Thoracic aorta (tissue), 2 donors: ENCODE data around the gene ATF7IP2. TPM values are rescaled to one million over a fixed set of nuclear protein-coding genes. Genes with fewer than 3 reads are reported as not detected.
"Not testable (repeated sequence)": the region's sequence is repeated elsewhere in the genome, so short reads cannot be mapped to it uniquely, and the experiment has no call there.

Experiments
- ATAC-seq: fragments of 150-250 bp; one replicate; pipeline ENCODE4 v1.8.0; 2017; ENCODE audit warnings: low read depth; ENCODE audit not compliant: insufficient number of reproducible peaks, low FRiP score
- DNase-seq: peaks from one replicate; pipeline ENCODE4 v3.0.0-alpha.2; 2020; ENCODE audit warnings: low spot score
- H3K27ac ChIP-seq, 2 donors: fragments of 200-600 bp; sonication (generic); 1 replicate in 1 of 2; 2 replicates in 1 of 2; pipeline ENCODE4 v1.5.1; 2016; ENCODE audit warnings: mild to moderate bottlenecking in 2 of 2, moderate library complexity in 2 of 2
- H3K27me3 ChIP-seq: fragments of 200-600 bp; sonication (generic); replicated peaks from 2 replicates; pipeline ENCODE4 v1.6.0; 2016; ENCODE audit warnings: mild to moderate bottlenecking; ENCODE audit not compliant: insufficient read depth
- H3K36me3 ChIP-seq: fragments of 200-600 bp; sonication (generic); one replicate; pipeline ENCODE4 v1.5.1; 2016
- H3K4me1 ChIP-seq, 2 donors: fragments of 200-600 bp; sonication (generic); 1 replicate in 1 of 2; 2 replicates in 1 of 2; pipeline versions ENCODE4 v1.5.1 to v1.6.0; 2016; ENCODE audit warnings: low read depth in 2 of 2, mild to moderate bottlenecking in 1 of 2; ENCODE audit not compliant: control insufficient read depth in 1 of 2
- H3K4me3 ChIP-seq: fragments of 200-600 bp; sonication (generic); 2 replicates; pipeline ENCODE4 v1.5.1; 2016; ENCODE audit warnings: mild to moderate bottlenecking
- H3K9me3 ChIP-seq: fragments of 200-600 bp; sonication (generic); 2 replicates; pipeline ENCODE4 v1.5.1; 2016
- total RNA-seq, 2 donors: library from RNA; depleted of rRNA; stranded (reverse); fragments of >200 nt; gene quantifications; one replicate each; pipeline versions ENCODE4 v1.1.0 to v1.2.3, GENCODE V29; 2016
- TF ChIP-seq, protein P1 (sequence below): fragments of 200-600 bp; sonication (generic); IDR thresholded peaks from one replicate; pipeline ENCODE4 v1.5.1; 2019; ENCODE audit warnings: antibody characterized with exemption

Gene ATF7IP2, protein sequence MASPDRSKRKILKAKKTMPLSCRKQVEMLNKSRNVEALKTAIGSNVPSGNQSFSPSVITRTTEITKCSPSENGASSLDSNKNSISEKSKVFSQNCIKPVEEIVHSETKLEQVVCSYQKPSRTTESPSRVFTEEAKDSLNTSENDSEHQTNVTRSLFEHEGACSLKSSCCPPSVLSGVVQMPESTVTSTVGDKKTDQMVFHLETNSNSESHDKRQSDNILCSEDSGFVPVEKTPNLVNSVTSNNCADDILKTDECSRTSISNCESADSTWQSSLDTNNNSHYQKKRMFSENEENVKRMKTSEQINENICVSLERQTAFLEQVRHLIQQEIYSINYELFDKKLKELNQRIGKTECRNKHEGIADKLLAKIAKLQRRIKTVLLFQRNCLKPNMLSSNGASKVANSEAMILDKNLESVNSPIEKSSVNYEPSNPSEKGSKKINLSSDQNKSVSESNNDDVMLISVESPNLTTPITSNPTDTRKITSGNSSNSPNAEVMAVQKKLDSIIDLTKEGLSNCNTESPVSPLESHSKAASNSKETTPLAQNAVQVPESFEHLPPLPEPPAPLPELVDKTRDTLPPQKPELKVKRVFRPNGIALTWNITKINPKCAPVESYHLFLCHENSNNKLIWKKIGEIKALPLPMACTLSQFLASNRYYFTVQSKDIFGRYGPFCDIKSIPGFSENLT
- 10 to 100 TPM in 1 of 2 donors, 1 to 10 TPM in 1; 7.2 to 15.8 TPM for total RNA-seq

DNA sequence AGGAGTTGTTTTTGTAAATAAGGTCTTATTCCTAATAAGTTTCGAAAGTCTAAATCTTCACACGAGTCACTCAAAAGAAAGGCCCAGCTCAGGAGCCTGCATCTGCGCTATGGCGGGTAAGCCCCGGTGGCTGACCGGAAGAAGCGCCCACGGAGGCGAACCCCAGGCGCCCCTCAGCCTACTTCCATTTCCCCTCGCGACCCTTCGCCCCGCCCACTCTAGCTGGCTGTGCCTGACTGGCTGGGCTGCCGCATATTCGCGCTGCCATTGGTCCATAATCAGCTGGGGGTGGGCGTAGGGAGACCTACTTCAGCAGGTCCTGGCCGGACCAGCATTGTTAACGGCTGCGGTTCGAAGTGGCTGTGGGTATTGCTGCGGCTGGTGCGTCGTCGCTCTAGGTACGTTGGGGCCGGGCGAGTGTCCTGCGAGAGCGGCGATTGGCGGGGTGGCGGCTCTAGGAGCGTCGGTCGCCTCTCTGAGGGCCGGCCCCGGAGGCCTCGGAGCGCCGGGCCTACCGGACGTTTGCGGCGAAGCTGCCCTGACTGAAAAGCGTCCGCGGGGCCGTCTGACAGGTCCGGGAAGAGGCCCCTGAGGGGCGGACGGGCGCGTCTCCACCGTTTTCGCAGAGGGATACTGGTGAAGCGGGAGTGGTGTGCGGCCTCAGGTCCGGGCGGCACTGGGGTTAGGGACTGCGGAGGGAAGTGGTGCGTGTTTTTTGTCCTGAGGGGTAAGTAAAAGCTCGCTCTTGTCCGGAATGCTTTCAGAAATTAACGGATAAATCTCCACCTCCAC is at the start of gene ATF7IP2:
Gene ATF7IP2 (plus strand): TSS at position 337 of the 792 bp plus-strand sequence. CDS start 44,560 bp downstream, outside the sequence.
- no peak for ATAC-seq
- H3K27ac ChIP-seq = peak within 1 kb of the TSS; percentile 49 to 58
- TF ChIP-seq, protein P1, sequence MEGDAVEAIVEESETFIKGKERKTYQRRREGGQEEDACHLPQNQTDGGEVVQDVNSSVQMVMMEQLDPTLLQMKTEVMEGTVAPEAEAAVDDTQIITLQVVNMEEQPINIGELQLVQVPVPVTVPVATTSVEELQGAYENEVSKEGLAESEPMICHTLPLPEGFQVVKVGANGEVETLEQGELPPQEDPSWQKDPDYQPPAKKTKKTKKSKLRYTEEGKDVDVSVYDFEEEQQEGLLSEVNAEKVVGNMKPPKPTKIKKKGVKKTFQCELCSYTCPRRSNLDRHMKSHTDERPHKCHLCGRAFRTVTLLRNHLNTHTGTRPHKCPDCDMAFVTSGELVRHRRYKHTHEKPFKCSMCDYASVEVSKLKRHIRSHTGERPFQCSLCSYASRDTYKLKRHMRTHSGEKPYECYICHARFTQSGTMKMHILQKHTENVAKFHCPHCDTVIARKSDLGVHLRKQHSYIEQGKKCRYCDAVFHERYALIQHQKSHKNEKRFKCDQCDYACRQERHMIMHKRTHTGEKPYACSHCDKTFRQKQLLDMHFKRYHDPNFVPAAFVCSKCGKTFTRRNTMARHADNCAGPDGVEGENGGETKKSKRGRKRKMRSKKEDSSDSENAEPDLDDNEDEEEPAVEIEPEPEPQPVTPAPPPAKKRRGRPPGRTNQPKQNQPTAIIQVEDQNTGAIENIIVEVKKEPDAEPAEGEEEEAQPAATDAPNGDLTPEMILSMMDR = no peak

DNA sequence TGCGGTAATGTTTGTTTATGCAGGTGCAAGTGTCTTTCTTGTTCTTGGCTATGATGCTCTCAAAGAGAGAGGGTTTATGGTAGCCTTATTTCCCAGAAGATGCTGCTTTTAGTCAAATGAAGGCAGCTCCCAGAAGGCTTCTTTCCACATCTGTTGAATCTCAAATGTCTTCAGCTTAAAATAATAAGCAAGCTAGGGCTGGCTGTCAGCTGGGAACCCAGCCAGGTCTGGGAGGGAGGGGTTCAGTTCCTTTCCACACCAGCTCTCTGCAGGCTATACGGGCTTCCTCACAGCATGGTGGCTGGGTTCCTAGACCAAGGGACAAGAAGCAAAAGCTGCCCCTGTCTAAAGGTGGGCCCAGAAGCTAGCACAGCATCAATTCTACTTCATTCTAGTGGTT is 47.4 kb upstream of the ATF7IP2 start:
- Histone ChIP-seq H3K9me3 (peaks cover 36% of the 10 kb centered on the region), H3K27ac (no peak overlapping the region)
- TF ChIP-seq, protein P1 = no peak

More for the DNA sequence above, at the start of gene ATF7IP2:
- no peaks in the 10 kb centered on the region for H3K27me3 ChIP-seq
- no peaks in the 10 kb centered on the region for H3K9me3 ChIP-seq
- H3K4me1 ChIP-seq = peaks cover 0 to 12% of the 10 kb centered on the region in 2 donors
- peak; percentile 45 for DNase-seq
- H3K36me3 ChIP-seq = no peaks in the 10 kb centered on the region
- peak within 1 kb of the TSS; percentile 79 for H3K4me3 ChIP-seq

DNA sequence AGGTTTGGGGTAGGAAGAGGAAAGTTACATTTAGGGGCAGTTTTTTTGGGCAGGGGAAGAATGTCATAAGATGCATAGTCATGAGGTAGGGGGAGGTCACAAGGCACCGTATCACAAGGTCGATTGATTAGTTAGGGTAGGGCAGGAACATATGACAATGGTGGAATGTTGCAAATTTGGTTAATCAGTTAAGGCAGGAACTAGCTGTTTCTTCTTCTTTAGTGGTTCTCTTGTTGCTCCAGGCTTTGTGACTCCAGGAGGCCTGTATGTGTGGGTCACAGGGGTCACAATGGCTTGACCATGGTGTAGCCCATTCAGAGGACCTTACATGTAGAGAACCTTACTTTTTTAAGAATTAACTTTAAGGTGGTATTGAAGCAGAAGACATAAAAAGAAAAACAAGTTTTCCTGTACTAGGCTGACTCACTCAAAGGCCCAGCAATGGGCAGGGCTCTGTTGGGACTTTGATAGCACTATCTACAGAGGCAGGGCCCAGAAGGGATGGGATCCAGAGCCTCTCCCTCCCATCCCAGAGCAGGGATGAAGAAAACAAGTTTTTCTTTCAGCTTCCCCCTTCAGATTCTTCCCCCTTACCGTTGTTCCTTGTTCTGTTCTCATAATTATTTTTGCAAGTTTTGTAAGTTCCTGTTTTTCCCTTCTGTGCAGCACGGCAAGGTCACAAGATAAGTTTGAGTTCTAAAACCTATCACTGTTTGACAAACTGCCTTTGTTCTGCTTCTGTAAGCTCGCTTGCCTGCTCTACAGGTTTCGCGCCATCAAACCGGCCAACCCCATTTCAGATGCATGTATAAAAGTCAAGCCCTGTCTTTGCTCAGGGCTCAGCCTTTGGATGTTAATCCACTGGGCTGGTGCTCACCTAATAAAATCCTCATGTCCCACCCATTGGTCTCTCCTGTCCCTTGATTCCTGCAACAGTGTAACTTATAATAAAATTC is 45.8 kb upstream of the ATF7IP2 start:
- DNase-seq = no peak
- ATAC-seq = no peak
- Histone ChIP-seq H3K4me1 (no peaks in the 10 kb centered on the region), H3K9me3 (peaks cover 39% of the 10 kb centered on the region), H3K36me3 (no peaks in the 10 kb centered on the region), H3K27me3 (no peaks in the 10 kb centered on the region), H3K4me3 (no peak overlapping the region), H3K27ac (no peak overlapping the region)
- TF ChIP-seq, protein P1 = no peak

More for the DNA sequence above, 47.4 kb upstream of the ATF7IP2 start:
- H3K36me3 ChIP-seq = no peaks in the 10 kb centered on the region
- no peak for ATAC-seq
- no peak overlapping the region for H3K4me3 ChIP-seq
- no peak for DNase-seq
- no peaks in the 10 kb centered on the region for H3K4me1 ChIP-seq
- no peaks in the 10 kb centered on the region for H3K27me3 ChIP-seq

DNA sequence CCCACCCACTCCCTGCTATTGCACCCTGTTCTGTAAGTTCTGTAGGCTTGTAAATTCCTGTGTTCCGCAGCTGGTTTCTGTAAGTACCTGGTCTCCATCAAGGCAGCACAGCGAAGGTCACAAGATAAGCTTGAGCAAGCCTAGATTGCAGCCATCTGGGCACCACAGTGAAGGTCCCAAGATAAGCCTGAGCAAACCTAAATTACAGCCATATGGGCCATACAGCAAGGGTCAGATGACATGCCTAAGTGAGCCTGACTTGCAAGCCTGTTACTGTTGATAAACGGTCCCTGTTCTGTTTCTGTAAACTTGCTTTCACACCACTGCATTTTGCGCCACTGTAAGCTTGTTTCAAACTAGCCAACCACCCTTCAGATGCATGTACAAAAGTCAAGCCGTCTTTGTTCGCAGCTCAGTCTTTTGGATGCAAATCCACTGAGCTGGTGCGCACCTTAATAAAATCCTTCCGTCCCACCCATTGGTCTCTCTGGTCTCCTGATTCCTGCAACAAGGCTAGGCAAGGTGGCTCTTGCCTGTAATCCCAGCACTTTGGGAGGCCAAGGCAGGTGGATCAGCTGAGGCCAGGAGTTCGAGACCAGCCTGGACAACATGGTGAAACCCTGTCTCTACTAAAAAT is 42.6 kb upstream of the ATF7IP2 start:
- no peak overlapping the region for H3K27ac ChIP-seq
- peaks cover 43% of the 10 kb centered on the region for H3K9me3 ChIP-seq
- H3K4me1 ChIP-seq = no peaks in the 10 kb centered on the region
- no peaks in the 10 kb centered on the region for H3K27me3 ChIP-seq
- no peak overlapping the region for H3K4me3 ChIP-seq
- TF ChIP-seq, protein P1 = no peak
- DNase-seq (no peak), ATAC-seq (no peak)
- H3K36me3 ChIP-seq = no peaks in the 10 kb centered on the region

DNA sequence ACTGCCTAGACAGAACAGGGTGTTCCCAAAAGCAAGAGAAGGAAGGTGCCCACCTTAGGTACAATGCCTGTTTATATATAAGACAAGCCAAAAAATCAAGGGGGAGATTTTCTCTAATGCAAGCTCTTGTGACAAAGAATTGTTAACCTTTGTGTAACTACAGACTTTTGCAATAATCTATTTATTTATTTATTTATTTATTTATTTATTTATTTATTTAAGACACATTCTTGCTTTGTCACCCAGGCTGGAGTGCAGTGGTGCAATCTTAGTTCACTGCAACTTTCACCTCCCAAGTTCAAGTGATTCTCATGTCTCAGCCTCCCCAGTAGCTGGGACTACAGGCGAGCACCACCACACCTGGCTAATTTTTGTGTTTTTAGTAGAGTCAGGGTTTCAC is 41.2 kb upstream of the ATF7IP2 start:
- not testable (repeated sequence) for H3K36me3 ChIP-seq
- H3K9me3 ChIP-seq = peaks cover 40% of the 10 kb centered on the region

More for the DNA sequence above, 41.2 kb upstream of the ATF7IP2 start:
- not testable (repeated sequence) for H3K27me3 ChIP-seq, ATAC-seq, H3K4me3 ChIP-seq, DNase-seq, H3K4me1 ChIP-seq, H3K27ac ChIP-seq
